ENCODE measurements around the gene DENND4A. TPM values are rescaled to one million over a fixed set of nuclear protein-coding genes. Genes with fewer than 3 reads are reported as not detected.
"Not testable (repeated sequence)": the region's sequence is repeated elsewhere in the genome, so short reads cannot be mapped to it uniquely, and the experiment has no call there.

Gene DENND4A
- total RNA-seq, 4 donors from 2014 or later: 12.2 to 42.1 (median 14.2) TPM

GRCh38 chr15:65818927-65819562 lies 27.0 kb upstream of the DENND4A start:
- DNase-seq (ENCODE audit: low spot score in 2 of 2): no peak
- TF ChIP-seq EP300 (IDR thresholded peaks at IDR 0.05) (no peak), POLR2A (IDR thresholded peaks at IDR 0.05) (no peak), POLR2AphosphoS5 (IDR thresholded peaks at IDR 0.05) (no peak), CTCF (IDR thresholded peaks at IDR 0.05) (no peak)
- Histone ChIP-seq H3K36me3 (no peaks in the 10 kb centered on the region), H3K9me3 (no peaks in the 10 kb centered on the region), H3K4me1 (no peaks in the 10 kb centered on the region), H3K4me3 (no peak overlapping the region), H3K27me3 (no peaks in the 10 kb centered on the region), H3K27ac (peak overlapping the region; percentile 29)
- WGBS: 62% methylated on average over 4 of the region's 4 CpGs

GRCh38 chr15:65816441-65816840 lies 24.3 kb upstream of the DENND4A start:
- Histone ChIP-seq H3K27me3 (no peaks in the 10 kb centered on the region), H3K4me1 (no peaks in the 10 kb centered on the region), H3K4me3 (no peak overlapping the region), H3K9me3 (no peaks in the 10 kb centered on the region), H3K27ac (no peak overlapping the region), H3K36me3 (no peaks in the 10 kb centered on the region)
- WGBS: 81% methylated on average over 3 of the region's 3 CpGs
- TF ChIP-seq EP300 (IDR thresholded peaks at IDR 0.05) (no peak), POLR2AphosphoS5 (IDR thresholded peaks at IDR 0.05) (no peak), POLR2A (IDR thresholded peaks at IDR 0.05) (no peak), CTCF (IDR thresholded peaks at IDR 0.05) (no peak)
- DNase-seq (ENCODE audit: low spot score in 2 of 2): no peak

- H3K27me3 ChIP-seq; DNase-seq (ENCODE audit: low spot score in 2 of 2); H3K27ac ChIP-seq; H3K4me3 ChIP-seq; H3K36me3 ChIP-seq; H3K9me3 ChIP-seq; H3K4me1 ChIP-seq: not testable (repeated sequence)
- 78% methylated on average over 4 of the region's 4 CpGs for WGBS
Observed at GRCh38 chr15:65816008-65816407, 23.9 kb upstream of the DENND4A start.

- not testable (repeated sequence) for H3K9me3 ChIP-seq; H3K4me3 ChIP-seq; DNase-seq (ENCODE audit: low spot score in 2 of 2); H3K4me1 ChIP-seq; H3K27ac ChIP-seq; H3K36me3 ChIP-seq; H3K27me3 ChIP-seq
- 83% methylated on average over 4 of the region's 4 CpGs for WGBS
Observed at GRCh38 chr15:65814271-65814670, 22.2 kb upstream of the DENND4A start.

- Histone ChIP-seq H3K9me3 (no peaks in the 10 kb centered on the region), H3K4me1 (no peaks in the 10 kb centered on the region), H3K27ac (no peak overlapping the region), H3K27me3 (no peaks in the 10 kb centered on the region), H3K4me3 (no peak overlapping the region), H3K36me3 (no peaks in the 10 kb centered on the region)
- DNase-seq (ENCODE audit: low spot score in 2 of 2): no peak
- no peak for TF ChIP-seq CTCF (IDR thresholded peaks at IDR 0.05)
- TF ChIP-seq POLR2AphosphoS5 (IDR thresholded peaks at IDR 0.05): no peak
- no peak for TF ChIP-seq EP300 (IDR thresholded peaks at IDR 0.05)
- TF ChIP-seq POLR2A (IDR thresholded peaks at IDR 0.05): no peak
- WGBS: 96% methylated on average over 1 of the region's 1 CpG
Observed at GRCh38 chr15:65812916-65813315, 20.8 kb upstream of the DENND4A start.

GRCh38 chr15:65812467-65812866 lies 20.4 kb upstream of the DENND4A start:
- DNase-seq (ENCODE audit: low spot score in 2 of 2): no peak
- Histone ChIP-seq H3K27ac (no peak overlapping the region), H3K27me3 (no peaks in the 10 kb centered on the region), H3K4me3 (no peak overlapping the region), H3K9me3 (no peaks in the 10 kb centered on the region), H3K4me1 (no peaks in the 10 kb centered on the region), H3K36me3 (no peaks in the 10 kb centered on the region)
- 83% methylated on average over 3 of the region's 3 CpGs for WGBS
- TF ChIP-seq POLR2A (IDR thresholded peaks at IDR 0.05) (no peak), EP300 (IDR thresholded peaks at IDR 0.05) (no peak), POLR2AphosphoS5 (IDR thresholded peaks at IDR 0.05) (no peak), CTCF (IDR thresholded peaks at IDR 0.05) (no peak)
